Ishikawa (cell line): ENCODE results near the gene PPP1CC.

Experiments used
- CEBPB ChIP-seq: IDR thresholded peaks from 2 replicates; pipeline ENCODE4 v1.6.1; 2012
- CREB1 ChIP-seq: IDR thresholded peaks from 2 replicates; pipeline ENCODE4 v1.6.1; 2012; ENCODE audit warnings: low read depth
- EGR1 ChIP-seq: IDR thresholded peaks from 2 replicates; pipeline ENCODE4 v1.6.1; 2012
- EP300 ChIP-seq: IDR thresholded peaks from 2 replicates; pipeline ENCODE4 v1.6.1; 2012; ENCODE audit warnings: borderline replicate concordance
- FOXM1 ChIP-seq: IDR thresholded peaks from 2 replicates; pipeline ENCODE4 v1.6.1; 2012; ENCODE audit warnings: low read depth, borderline replicate concordance
- NFIC ChIP-seq: IDR thresholded peaks from 2 replicates; pipeline ENCODE4 v1.6.1; 2012
- RAD21 ChIP-seq: IDR thresholded peaks from 2 replicates; pipeline ENCODE4 v1.6.1; 2012; ENCODE audit warnings: low read depth
- TAF1 ChIP-seq: IDR thresholded peaks from 2 replicates; pipeline ENCODE4 v1.6.1; 2012; ENCODE audit warnings: low read depth, mild to moderate bottlenecking
- TCF12 ChIP-seq: IDR thresholded peaks from 2 replicates; pipeline ENCODE4 v1.6.1; 2012; ENCODE audit warnings: low read depth
- TEAD4 ChIP-seq: IDR thresholded peaks from 2 replicates; pipeline ENCODE4 v1.6.1; 2012
- YY1 ChIP-seq: IDR thresholded peaks from 2 replicates; pipeline ENCODE4 v1.6.1; 2012; ENCODE audit warnings: low read depth
- ZBTB7A ChIP-seq: IDR thresholded peaks from 2 replicates; pipeline ENCODE4 v1.6.1; 2012; ENCODE audit warnings: low read depth
- TF ChIP-seq, protein P1 (sequence below): IDR thresholded peaks from 2 replicates; pipeline ENCODE4 v1.6.1; 2012; ENCODE audit warnings: low read depth, mild to moderate bottlenecking
- TF ChIP-seq, protein P2 (sequence below): IDR thresholded peaks from 2 replicates; pipeline ENCODE4 v1.6.1; 2012
- TF ChIP-seq, protein P3 (sequence below): IDR thresholded peaks from 2 replicates; pipeline ENCODE4 v1.6.1; 2012

Gene PPP1CC

DNA sequence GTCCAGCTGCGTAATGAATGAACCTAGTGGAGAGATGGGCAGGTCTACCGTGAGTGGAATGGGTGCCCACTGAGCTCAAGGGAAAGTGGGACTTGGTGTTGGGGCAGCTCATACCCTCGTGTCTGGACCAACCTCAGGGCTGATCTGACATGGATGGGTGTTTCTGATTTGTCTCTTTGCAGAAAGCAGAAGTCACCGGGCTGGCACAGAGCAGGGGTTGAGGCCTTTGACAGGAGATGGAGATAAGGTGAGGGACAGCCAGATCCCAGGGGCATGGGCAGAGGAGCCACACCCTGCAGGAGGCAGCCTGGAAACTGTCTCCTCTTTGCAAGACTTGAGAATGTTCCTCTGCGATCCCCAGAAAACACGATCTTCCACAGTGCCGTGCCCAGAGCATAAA, 20.9 kb upstream of the PPP1CC start:
- TF ChIP-seq, protein P1, sequence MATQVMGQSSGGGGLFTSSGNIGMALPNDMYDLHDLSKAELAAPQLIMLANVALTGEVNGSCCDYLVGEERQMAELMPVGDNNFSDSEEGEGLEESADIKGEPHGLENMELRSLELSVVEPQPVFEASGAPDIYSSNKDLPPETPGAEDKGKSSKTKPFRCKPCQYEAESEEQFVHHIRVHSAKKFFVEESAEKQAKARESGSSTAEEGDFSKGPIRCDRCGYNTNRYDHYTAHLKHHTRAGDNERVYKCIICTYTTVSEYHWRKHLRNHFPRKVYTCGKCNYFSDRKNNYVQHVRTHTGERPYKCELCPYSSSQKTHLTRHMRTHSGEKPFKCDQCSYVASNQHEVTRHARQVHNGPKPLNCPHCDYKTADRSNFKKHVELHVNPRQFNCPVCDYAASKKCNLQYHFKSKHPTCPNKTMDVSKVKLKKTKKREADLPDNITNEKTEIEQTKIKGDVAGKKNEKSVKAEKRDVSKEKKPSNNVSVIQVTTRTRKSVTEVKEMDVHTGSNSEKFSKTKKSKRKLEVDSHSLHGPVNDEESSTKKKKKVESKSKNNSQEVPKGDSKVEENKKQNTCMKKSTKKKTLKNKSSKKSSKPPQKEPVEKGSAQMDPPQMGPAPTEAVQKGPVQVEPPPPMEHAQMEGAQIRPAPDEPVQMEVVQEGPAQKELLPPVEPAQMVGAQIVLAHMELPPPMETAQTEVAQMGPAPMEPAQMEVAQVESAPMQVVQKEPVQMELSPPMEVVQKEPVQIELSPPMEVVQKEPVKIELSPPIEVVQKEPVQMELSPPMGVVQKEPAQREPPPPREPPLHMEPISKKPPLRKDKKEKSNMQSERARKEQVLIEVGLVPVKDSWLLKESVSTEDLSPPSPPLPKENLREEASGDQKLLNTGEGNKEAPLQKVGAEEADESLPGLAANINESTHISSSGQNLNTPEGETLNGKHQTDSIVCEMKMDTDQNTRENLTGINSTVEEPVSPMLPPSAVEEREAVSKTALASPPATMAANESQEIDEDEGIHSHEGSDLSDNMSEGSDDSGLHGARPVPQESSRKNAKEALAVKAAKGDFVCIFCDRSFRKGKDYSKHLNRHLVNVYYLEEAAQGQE = no peak
- TF ChIP-seq CREB1 (no peak), ZBTB7A (no peak), TAF1 (no peak), CEBPB (no peak), EGR1 (no peak), TEAD4 (no peak), YY1 (no peak)
- TF ChIP-seq, protein P2, sequence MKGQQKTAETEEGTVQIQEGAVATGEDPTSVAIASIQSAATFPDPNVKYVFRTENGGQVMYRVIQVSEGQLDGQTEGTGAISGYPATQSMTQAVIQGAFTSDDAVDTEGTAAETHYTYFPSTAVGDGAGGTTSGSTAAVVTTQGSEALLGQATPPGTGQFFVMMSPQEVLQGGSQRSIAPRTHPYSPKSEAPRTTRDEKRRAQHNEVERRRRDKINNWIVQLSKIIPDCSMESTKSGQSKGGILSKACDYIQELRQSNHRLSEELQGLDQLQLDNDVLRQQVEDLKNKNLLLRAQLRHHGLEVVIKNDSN = no peak
- TF ChIP-seq, protein P3, sequence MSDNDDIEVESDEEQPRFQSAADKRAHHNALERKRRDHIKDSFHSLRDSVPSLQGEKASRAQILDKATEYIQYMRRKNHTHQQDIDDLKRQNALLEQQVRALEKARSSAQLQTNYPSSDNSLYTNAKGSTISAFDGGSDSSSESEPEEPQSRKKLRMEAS = no peak

DNA sequence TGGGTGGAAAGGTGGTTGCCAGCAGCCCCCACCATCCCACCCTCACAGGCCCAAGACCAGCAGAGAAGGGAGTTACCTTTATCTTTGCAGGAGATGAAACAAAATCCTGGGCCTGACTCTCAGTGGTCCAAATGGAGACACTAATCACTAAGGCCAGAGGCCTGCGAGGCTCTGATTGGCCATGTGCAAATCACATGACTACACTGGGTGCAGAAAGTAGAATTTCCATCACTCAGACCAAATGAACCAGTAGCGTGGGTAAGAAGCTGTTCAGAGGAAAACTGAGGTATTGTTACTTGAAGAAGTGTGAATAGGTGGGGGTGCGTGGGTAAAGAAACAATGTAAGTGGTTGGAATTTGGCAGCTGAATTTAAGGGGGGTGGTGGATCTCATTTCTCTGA, 20.2 kb upstream of the PPP1CC start:
- no peak for TF ChIP-seq TAF1
- no peak for TF ChIP-seq TEAD4
- TF ChIP-seq CEBPB = no peak
- TF ChIP-seq CREB1 = no peak
- TF ChIP-seq, protein P2 = peak; percentile 40; the same call in 1 of the 2 replicates
- no peak for TF ChIP-seq RAD21

DNA sequence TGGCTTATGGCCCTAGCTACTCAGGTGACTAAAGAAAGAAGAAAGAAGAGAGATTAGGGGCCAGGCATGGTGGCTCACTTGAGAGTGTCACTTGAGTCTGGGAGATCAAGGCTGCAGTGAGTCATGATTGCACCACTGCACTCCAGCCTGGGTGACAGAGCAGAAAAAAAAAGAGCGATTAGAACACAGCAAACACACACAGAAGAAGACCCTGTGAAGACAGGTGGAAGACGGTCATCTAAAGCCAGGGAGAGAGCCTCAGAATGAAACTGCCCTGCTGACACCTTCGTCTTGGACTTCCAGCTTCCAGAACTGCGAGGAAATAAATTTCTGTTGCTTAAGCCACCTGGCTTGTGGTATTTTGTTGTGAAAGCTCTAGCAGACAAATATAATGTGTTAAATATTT, 17.5 kb upstream of the PPP1CC start:
- TF ChIP-seq EP300 = no peak
- TF ChIP-seq, protein P3 = no peak
- TF ChIP-seq EGR1 = no peak
- TF ChIP-seq ZBTB7A = no peak
- TF ChIP-seq TEAD4 = no peak
- TF ChIP-seq TCF12 = no peak
- TF ChIP-seq, protein P2 = no peak
- no peak for TF ChIP-seq CEBPB
- no peak for TF ChIP-seq TAF1
- no peak for TF ChIP-seq FOXM1
- TF ChIP-seq YY1 = no peak
- no peak for TF ChIP-seq RAD21
- TF ChIP-seq, protein P1 = no peak
- no peak for TF ChIP-seq CREB1
- no peak for TF ChIP-seq NFIC

DNA sequence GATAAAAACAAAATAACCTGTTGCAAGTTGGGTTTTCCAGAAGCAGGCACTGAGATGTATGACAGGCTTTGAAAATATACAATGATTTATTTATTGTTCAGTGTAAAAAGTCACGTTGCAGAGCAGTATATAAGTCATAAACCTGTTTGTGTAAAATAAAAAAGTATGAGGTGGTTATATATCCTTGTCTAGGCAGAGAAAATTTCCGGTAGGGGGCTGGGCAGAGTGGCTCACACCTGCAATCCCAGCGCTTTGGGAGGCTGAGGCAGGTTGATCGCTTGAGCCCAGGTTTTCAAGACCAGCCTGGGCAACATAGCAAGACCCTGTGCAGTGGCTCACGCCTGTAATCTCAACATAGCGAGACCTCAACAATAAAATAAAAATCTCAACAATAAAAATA, 16.2 kb upstream of the PPP1CC start:
- TF ChIP-seq, protein P2 = no peak
- TF ChIP-seq, protein P3 = no peak
- no peak for TF ChIP-seq ZBTB7A
- no peak for TF ChIP-seq TEAD4
- no peak for TF ChIP-seq EGR1
- no peak for TF ChIP-seq EP300
- no peak for TF ChIP-seq TCF12
- TF ChIP-seq YY1 = no peak
- TF ChIP-seq, protein P1 = no peak
- no peak for TF ChIP-seq RAD21
- no peak for TF ChIP-seq NFIC
- TF ChIP-seq CEBPB = no peak
- TF ChIP-seq FOXM1 = no peak
